ENCODE measurements around the gene RCHY1. TPM values are rescaled to one million over a fixed set of nuclear protein-coding genes. Genes with fewer than 3 reads are reported as not detected.

Gene RCHY1
- total RNA-seq, 1 donor from 2014 or later = 17.8 TPM

DNA sequence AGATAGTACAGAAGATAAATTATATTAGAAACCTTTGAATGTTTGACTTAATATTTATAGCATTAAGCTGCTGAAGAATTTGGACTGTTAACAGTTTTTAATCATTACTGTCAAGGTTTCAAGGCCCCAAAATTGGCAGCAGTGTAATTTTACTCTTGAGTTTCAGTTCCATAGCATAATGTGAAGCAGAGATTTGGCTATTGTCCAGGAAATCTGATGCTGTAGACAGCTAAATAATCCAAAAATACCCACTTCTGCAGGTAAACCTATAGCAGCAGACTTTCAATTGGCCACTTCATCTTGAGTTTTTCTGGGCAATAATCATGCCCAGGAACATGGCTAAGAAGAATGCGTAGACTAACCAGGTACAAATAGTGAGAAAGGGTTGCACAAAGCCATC, 85.0 kb downstream of the RCHY1 start:
- H3K27ac Mint-ChIP-seq (ENCODE audit: unreplicated experiment) = no peak overlapping the region
- no peaks in the 10 kb centered on the region for H3K9me3 Mint-ChIP-seq (ENCODE audit: unreplicated experiment)

More for the DNA sequence above, 85.0 kb downstream of the RCHY1 start:
- no peak overlapping the region for H3K4me3 Mint-ChIP-seq (ENCODE audit: unreplicated experiment)
- TF ChIP-seq, protein P1, sequence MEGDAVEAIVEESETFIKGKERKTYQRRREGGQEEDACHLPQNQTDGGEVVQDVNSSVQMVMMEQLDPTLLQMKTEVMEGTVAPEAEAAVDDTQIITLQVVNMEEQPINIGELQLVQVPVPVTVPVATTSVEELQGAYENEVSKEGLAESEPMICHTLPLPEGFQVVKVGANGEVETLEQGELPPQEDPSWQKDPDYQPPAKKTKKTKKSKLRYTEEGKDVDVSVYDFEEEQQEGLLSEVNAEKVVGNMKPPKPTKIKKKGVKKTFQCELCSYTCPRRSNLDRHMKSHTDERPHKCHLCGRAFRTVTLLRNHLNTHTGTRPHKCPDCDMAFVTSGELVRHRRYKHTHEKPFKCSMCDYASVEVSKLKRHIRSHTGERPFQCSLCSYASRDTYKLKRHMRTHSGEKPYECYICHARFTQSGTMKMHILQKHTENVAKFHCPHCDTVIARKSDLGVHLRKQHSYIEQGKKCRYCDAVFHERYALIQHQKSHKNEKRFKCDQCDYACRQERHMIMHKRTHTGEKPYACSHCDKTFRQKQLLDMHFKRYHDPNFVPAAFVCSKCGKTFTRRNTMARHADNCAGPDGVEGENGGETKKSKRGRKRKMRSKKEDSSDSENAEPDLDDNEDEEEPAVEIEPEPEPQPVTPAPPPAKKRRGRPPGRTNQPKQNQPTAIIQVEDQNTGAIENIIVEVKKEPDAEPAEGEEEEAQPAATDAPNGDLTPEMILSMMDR (IDR thresholded peaks at IDR 0.05) = no peak
- no peaks in the 10 kb centered on the region for H3K4me1 Mint-ChIP-seq (ENCODE audit: unreplicated experiment)
- H3K36me3 Mint-ChIP-seq (ENCODE audit: unreplicated experiment) = no peaks in the 10 kb centered on the region
- DNase-seq (ENCODE audit: extremely low spot score, unreplicated experiment) = no peak
- H3K27me3 Mint-ChIP-seq (ENCODE audit: unreplicated experiment) = peaks cover 3% of the 10 kb centered on the region

Other genes starting within 250 kb of the RCHY1 start
- gene THAP6, start 70 bp upstream of the RCHY1 start, total RNA-seq = 13.0 and 15.9 TPM in 2 replicates
- gene ODAPH, start 41.7 kb upstream of the RCHY1 start, total RNA-seq = not detected in 2 replicates
- gene CDKL2, start 116.1 kb upstream of the RCHY1 start, total RNA-seq = 2.3 and 5.0 TPM in 2 replicates
- 138 and 141 TPM in 2 replicates for gene G3BP2, start 159.0 kb upstream of the RCHY1 start, total RNA-seq
- 67.6 and 69.6 TPM in 2 replicates for gene USO1, start 210.2 kb upstream of the RCHY1 start, total RNA-seq

All from osteocyte (in vitro differentiated cells).